Activated gamma-delta T cell (primary cell): Measurements from ENCODE around the gene IPO11.

Experiments
- DNase-seq: peaks from one replicate; lab custom pipeline; 2025; lab: John Stamatoyannopoulos, UW
- total RNA-seq, 2 donors: gene quantifications; one replicate each; lab custom pipeline; 2026; lab: John Stamatoyannopoulos, UW

The IPO11 gene
- 20.9 to 26.1 reads per million in 2 donors for total RNA-seq

DNA sequence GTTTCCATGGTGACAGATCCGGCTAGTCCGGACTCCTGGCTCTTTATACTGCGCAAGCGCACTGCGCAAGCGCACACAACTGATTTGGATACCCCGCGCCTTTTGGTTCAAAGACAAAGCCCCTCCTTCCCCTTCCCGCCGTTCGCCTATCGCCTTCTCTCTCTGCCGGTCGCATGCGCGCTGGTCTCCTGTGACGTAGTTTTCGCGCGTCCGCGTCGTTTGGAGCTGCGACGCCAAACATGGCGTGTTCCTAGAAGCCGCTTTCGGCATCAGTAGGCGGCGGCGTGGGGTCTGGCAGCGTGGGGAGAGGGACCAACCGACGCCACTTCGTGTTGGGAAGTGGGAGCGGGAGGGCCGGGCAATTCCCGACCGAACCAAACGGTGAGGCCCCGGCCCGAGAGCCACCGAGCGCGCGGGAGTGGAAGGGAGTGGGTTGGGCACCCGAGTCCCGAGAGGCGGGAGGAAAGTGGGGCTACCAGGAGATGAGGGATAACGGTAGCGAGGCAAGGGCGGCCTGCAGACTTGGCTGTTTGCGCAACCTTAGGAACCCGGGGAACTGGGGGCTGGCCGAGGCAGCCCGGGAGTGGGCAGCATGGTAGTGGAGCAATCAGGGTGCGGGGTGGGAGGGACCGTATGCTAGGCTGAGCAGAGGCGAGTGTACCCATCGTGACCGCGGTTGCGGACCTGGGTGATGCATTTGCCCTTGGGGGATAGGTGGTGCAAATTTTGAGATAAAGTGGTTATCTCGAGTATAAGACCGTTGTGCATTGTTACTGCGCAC lies at the start of gene IPO11:
Gene IPO11, plus strand, starts transcription at position 215 of the 781 bp plus-strand sequence. CDS start 24,517 bp downstream, outside the sequence.
- DNase-seq: peak; percentile 95

DNA sequence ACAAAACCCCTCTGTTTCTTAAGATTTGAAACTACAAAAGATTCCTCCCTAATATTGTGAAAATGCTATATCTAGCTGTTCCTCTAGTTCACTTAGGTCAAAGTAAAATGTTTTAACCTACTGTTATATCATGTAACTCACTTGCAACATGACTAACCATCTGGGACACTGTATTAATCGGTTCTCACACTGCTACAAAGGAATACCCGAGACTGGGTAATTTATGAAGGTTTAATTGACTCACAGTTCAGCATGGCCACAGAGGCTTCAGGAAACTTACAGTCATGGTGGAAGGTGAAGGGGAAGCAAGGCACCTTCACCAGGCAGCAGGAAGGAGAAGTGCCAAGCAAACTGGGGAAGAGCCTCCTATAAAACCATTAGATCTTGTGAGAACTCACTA lies 43.5 kb upstream of the IPO11 start:
- DNase-seq: no peak

DNA sequence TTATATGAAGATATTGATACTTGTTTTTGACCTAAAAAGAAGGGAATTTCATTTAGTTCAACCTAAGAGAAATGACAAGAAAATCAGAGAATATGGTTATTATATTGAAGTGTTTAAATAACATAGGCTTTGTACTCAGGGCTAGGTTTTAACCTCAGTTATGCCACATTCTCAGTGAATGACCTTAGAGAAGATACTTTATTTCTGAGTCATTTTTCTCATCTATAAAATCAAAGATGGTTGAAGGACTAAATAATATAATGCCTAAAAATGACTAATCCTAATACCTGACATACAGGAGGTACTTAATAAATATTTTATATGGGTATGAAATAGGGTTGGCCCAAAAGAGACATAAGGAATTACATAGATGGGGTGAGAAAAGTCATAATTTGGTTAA lies 41.2 kb upstream of the IPO11 start:
- no peak for DNase-seq

DNA sequence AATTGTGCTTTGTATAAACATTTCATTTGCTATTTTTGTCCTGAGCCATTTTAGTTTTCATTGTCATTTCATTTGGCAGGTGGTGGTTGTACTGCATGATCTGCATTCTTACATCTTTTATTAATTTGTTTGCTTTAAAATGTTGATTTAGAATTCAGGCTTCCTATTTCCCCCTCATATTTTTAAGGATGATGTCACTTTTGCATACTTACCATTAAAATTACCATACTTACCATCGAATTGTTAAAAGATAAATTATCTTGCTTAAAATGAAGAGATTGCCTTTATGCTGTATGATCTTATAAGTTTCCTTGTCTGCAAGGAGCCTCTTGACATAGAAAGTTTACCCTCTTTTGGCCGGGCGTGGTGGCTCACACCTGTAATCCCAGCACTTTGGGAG lies 40.0 kb upstream of the IPO11 start:
- DNase-seq: no peak

DNA sequence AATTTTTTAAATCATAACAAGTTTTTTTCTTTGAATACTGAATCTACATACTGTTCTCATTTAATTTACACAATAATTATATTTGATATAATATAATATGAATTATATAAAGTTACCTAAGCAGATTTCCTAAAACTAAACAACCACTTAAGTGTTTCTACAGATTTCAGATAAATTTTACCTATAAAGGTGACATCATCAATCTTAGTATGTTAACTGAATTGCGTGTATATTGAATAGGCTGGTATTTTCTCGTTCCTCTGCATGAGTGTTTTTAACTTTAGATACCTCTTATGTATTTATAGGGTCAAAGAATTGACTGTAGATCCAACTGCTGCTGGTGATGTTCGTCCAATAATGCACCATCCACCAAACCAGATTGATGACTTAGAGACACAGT lies 39.2 kb upstream of the IPO11 start:
- no peak for DNase-seq

DNA sequence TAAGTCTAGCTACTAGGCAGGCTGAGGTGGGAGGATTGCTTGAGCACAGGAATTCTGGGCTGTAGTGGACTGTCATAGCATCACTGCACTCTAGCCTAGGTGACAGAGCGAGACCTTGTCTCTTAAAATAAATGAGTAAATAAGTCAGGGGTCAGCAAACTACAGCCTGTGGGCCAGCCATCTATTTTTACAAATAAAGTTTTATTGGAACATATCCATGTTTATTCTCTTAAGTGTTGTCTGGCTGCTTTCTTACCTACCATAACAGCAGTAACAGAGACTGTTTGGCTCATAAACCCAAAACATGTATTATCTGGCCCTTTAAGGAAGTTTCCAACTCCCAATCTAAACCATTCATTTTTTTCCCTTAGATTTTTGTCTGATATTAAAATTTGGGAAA lies 38.5 kb upstream of the IPO11 start:
- no peak for DNase-seq

DNA sequence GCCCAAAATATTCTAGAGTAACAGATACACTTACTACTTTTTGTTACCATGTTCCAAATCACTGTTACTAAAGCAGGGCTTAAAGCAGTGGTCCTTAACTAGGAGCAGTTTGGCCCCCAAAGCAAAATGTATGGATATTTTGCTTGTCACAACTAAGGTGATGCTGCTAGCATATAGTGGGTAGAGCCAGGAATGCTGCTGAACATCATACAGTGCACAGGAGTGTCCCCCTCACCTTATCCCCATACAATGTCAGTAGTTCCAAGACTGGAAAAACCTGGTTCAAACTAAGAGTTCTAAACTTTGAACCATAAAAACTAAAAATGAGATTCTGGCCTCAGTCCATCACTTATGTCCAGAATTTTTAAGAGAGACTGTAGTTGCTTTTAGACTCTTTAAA lies 36.9 kb upstream of the IPO11 start:
- no peak for DNase-seq

DNA sequence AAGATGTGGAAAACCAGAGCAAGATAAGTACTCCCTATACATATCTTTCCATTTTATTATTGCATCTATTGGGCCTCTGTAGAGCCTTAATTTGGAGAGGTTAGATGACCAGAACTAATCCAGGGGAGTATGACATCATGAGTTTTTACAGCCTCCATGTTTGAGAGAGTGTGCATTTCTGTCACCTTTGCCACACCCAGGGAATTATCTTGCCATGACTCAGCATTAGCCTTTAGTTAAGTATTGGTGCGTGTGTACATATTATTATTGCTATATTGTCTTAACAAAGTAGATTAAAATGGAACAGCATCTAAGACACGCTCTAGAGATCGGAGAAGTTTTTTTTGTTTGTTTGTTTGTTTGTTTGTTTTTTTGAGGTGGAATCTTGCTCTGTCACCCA lies 36.5 kb upstream of the IPO11 start:
- no peak for DNase-seq

DNA sequence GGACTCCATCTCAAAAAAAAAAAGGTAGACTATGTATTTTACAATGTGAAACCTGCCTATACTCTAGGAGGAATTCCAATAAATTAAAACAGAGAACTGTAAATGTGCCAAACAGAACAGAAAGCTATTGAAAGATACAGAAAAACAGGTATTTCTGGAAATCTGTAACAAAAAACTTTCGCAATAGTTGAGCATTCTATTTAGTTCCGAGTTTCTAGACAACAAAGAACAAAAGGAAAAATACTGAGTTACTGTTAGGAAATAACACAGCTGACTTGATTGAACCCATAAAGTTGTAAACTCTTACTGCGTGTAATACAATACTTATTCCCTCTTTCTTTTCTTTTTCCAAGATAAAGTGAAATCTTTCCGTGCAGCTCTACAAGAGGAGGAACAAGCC lies 27.4 kb upstream of the IPO11 start:
- DNase-seq: no peak

DNA sequence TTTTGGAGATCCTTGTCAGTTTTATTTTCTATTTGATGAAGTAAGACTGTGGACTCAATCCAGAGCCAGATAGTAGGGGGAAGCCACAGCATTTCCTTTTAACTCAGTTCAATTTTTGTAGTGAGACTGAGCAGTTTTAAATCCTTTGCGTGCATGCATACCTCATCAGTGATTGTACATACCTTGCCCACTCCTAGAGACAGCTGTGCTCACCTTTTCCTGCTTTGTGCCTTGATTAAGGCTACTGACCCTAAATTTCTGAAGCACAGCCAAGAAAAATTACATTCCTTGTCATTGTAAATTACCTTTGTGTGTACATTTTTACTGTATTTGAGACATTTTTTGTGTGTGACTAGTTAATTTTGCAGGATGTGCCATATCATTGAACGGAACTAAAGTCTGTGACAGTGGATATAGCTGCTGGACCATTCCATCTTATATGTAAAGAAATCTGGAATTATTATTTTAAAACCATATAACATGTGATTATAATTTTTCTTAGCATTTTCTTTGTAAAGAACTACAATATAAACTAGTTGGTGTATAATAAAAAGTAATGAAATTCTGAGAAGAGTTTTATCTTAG lies 26.7 kb upstream of the IPO11 start:
- no peak for DNase-seq

DNA sequence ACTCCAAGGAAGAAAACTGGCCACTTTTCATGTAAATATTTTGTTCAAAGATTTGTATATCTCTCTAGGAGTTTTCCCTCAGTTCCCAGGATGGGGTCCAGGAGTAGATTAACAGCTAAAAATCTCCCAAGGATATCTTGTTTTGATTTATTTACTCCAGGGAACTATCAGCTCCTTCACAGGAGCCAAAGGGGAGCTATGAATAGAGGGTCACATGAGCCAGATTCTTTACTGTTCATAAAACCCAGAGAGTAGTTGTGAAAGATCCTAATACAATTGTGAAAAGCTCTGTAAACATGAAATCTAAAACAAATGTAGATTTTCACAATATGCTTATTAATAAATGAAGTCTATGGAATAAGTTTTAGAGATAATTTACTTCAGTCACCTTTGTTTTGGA lies 25.7 kb upstream of the IPO11 start:
- DNase-seq: no peak

DNA sequence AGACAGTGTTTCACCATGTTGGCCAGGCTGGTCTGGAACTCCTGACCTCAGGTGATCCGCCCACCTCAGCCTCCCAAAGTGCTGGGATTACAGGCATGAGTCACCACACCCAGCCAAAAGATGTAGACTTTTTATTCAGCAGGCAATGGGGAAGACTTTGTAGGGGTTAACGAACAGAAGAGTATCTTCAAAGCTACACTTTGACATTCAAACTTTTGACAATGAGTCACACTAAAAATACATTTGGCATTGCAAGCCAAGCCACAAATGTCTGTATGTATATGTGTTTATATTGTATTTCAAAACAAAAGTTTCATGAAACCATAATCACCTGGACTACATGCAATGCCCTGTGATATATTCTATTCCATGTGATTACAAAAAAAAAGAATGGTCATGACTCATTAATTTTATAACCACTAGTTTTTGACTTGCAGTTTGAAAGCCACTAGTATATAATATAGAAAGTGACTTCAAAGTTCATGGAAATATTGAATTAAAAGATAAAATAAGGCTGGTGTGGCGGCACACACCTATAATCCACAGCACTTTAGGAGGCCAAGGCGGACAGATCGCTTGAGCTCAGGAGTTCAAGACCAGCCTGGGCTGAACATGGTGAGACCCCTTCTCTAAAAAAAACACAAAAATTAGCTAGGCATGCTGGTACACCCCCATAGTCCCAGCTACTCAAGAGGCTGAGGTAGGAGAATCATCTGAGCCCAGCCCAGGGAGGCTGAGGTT lies 17.2 kb upstream of the IPO11 start:
- DNase-seq: no peak

DNA sequence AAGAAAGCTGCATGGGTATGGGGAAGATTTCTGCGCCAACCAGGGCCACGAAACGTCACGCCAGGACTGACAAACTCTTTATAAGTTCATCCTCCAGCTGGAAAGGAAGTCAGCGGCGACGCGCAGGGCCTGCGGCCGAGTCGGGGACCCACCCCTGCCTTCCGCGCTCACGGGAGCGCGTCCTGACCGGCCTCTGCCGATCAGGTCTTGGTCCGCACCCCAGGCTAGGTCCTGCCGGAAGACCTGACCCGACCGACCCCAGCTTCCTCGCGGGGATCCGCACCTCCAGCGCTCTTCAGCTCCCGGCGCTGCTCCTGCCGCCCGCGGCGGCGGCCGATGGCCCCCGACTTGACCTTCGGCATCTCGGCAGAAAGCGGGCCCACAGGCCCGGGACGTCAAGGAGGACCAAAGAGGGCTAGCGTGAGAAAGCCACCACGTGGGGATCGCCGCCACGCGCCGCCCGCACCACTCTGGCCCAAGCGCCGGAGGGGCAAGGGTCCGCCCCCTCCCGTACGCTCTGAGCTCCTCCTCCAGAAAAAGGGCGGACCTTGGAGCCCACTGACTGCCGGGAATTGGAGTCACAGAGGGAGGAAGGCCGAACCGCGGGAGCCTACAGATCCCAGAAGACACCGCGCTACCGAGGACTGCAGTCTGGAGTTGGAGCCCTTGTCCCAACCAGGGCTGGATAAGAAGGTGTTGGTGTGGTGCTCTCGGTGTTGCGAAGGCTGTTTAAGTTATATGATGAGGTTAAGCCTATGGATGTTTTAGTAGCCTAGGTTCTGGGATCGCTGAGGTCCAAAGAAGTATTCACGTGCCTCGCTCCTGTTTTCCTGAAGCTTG lies 8.9 kb upstream of the IPO11 start, which contains the start of gene DIMT1:
Gene DIMT1, minus strand, starts transcription at position 495 of the 840 bp plus-strand sequence. Its CDS starts 133 bp downstream, at position 362.
- peak; percentile 63 for DNase-seq

DNA sequence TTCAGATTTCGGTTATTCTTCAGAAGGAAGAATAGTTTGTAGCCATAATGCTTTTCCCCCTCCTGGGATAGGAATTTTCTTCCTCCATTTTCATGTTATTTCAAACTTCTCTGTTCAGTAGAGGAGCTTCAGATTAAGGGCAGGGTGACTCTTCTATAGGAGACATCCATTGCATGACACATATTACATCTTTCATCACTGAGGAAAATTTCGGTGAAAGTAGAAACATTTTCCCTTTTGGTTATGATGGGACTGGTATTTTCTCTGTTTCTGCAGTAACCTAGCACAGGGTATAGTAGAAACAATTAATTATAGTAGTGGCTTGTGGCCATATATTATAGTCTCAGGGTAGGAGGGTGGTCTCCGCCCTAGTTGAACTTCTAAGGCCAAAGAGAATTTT lies 1.1 kb downstream of the IPO11 start:
- no peak for DNase-seq

DNA sequence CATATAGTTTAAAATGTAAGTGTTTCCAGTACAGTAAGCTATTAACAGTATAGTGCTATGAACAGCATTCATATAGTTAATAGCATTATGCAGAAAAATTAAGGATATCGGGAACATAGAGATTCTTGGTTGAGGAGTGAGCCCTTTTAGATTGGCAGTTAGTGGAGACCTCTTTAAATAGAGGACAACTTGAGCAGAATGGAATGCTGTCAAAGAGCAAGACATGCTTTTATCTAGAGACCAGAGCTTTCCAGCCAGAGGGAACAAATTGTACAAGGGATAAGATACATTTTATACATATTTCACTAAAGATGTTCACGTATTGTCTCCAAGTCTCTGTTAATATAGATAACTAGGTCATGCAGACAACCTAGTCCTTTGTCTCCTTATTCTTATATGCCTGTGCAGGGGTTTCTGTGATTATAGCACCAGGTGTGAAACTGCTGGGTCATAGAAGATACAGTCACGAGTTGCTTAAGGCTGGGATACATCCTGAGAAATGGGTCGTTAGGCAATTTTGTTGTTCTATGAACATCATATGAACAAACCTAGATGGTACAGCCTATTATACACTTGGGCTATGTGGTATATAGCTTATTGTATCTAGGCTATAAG lies 6.0 kb downstream of the IPO11 start:
- DNase-seq: no peak

DNA sequence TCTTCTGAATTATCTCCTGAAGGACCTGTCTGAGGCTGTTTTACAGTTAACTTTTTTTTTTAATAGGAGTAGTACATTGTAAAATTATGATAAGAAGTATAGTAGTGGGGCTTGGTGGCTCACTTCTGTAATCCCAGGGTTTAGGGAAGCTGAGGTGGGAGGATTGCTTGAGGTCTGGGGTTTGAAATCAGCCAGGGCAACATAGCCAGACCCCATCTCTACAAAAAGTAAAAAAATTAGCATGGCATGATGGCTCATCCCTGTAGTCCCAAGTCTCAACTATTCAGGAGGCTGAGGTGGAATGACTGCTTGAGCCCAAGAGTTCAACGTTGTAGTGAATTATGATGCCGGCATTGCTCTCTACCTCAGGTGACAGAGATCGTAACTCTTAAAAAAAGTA lies 7.0 kb downstream of the IPO11 start:
- DNase-seq: no peak

DNA sequence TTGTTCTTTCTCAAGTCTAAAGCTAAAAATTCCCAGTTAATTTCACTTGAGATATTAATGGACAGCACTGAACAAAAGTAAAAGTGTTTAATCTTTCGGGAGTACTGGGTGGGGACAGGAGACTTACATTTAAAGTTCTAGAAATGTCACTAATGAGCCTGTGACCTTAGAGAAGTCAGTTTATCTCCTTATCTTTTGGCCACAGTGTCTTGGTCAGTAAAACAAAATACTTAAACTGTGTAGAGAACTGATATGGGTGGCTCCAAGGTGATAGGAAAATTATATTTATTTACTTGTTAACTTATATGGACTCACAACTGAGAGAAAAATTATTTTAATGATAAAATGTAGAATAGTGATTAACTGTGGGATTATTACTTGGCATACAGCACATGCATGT lies 8.9 kb downstream of the IPO11 start:
- DNase-seq: no peak

DNA sequence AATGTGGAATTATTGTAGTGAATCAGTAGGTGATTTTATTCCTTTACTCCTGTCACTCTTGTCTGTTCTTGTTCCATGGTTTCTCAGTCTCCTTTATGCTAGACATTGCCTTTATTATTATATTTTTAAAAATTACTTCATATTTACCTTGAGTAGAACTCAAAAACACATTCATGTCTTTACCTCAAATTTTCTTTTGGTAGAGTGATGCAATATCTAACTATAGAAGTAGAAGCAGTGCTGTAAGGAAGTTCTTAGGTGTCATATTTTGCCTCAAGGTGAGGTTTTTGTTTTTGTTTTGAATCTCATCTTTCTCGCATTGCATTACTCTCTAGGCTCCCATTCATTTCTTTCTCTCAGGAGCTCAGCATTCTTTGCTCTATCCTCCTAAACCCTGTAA lies 12.2 kb downstream of the IPO11 start:
- no peak for DNase-seq

DNA sequence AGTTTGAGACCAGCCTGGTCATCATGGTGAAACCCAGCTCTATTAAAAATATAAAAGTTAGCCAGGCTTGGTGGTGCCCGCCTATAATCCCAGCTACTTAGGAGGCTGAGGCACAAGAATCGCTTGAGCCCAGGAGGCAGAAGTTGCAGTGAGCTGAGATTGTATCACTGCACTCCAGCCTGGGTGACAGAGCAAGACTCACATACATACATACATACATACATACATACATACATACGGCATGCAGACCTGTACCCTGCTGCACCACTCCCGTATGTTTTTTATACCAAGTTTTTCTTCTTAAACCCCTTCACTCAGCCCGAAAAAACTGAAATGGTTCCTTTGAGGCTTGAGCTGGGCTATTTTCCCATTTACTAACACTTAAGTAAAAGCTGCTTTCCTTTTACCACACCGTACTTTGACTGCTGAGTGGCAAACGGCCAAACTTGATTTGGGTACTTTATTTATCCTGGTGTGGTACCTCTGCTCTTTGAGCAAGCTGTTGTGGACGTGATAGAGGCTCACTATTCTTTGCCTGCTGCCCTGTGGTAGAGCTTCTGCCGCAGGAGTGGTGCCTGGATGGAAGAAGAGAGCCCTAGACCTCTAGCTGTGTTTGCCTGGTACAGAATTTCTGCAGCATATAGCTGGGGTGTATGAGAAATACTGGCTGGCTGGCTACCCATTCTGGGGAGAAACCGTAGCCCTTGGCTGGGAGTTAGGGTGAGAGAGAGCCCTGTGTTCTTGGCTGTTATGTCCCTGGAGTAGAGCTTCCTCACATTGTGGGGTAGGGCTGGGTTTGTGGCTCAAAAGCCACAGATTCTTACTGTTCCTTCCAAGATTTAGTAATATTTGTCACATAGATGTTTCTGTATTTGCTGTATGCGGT lies 19.4 kb downstream of the IPO11 start:
- no peak for DNase-seq

DNA sequence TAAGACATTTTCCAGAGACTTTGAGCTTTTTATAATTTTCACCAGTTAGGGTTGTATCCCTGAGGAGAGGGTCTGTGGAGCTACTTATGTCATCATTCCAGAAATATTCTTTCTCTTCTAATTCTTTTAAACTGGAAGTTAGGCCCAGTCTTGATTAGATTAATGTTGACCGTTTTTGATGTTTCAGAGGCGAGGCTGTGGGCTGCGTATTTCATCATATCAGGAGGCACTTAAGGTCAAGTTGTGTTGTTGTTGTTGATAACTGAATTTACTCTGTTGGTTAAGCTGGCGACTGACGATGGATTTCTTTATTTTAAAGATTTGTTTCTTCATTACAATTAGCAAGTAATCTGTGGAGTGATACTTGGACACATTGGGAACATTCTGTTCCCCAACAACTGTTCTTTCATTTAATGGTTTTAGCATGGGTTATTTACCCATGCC lies 20.1 kb downstream of the IPO11 start:
- DNase-seq: no peak
